ENCODE results near the gene GUCA2A. TPM values are rescaled to one million over a fixed set of nuclear protein-coding genes. Genes with fewer than 3 reads are reported as not detected.

GUCA2A gene
- polyA plus RNA-seq, 1 of the 3 experiments (the other 2 are of a cell fraction), result not detected

GRCh38 chr1:42130061-42130660 is 34.4 kb downstream of the GUCA2A start:
- DNase-seq, result no peak
- H3K79me2 ChIP-seq (ENCODE audit: insufficient read depth), result no peaks in the 10 kb centered on the region
- H3K9ac ChIP-seq, result no peak overlapping the region
- ChIA-PET CTCF (interaction anchor here (2.0 kb wide), 1 partner anchor 17 kb away, joined by 5 read pairs; no protein-coding TSS in a partner anchor), POLR2A (no interaction called here)
- H4K20me1 ChIP-seq (ENCODE audit: insufficient read depth), result no peaks in the 10 kb centered on the region
- H3K36me3 ChIP-seq (replicated peaks in 1 of 2; ENCODE audit: control insufficient read depth in 1 of 2, insufficient read depth in 2 of 2, low read length in 1 of 2), result no peaks in the 10 kb centered on the region
- no peak overlapping the region for H3K4me3 ChIP-seq (ENCODE audit: low read depth in 2 of 2, low read length in 1 of 2)
- no peak overlapping the region for H3K4me2 ChIP-seq
- no peaks in the 10 kb centered on the region; a peak in 1 of 4 replicates for H3K4me1 ChIP-seq (ENCODE audit: control insufficient read depth in 1 of 2, insufficient read depth in 2 of 2, low read depth in 1 of 2, low read length in 1 of 2)
- WGBS (ENCODE audit: low lambda C conversion rate), result 58% methylated on average over 5 of the region's 5 CpGs
- H3K9me3 ChIP-seq, result no peaks in the 10 kb centered on the region
- TF ChIP-seq TCF12 (IDR thresholded peaks at IDR 0.05) (no peak), USF2 (IDR thresholded peaks at IDR 0.05; ENCODE audit: borderline replicate concordance, low read depth, low read length) (no peak), EP300 (IDR thresholded peaks at IDR 0.05; ENCODE audit: borderline replicate concordance in 1 of 2, low read depth in 1 of 2, low read length in 1 of 2) (no peak), YY1 (IDR thresholded peaks at IDR 0.05; ENCODE audit: low read depth) (no peak), RXRA (IDR thresholded peaks at IDR 0.05; ENCODE audit: borderline replicate concordance, low read depth) (no peak), MEF2A (IDR thresholded peaks at IDR 0.05; ENCODE audit: borderline replicate concordance, low read depth) (no peak), EZH2phosphoT487 (IDR thresholded peaks at IDR 0.05; ENCODE audit: borderline replicate concordance, low read depth) (no peak)
- no peak overlapping the region for H3K27ac ChIP-seq (ENCODE audit: low read depth in 2 of 2, low read length in 1 of 2)
- peaks cover 6% of the 10 kb centered on the region; the same call in 1 of the 2 replicates for H3K27me3 ChIP-seq (ENCODE audit: insufficient read depth)
- no peaks in the 10 kb centered on the region for H3F3A ChIP-seq (replicated peaks; ENCODE audit: insufficient read depth)
- no peaks in the 10 kb centered on the region for H3K9me2 ChIP-seq
- no peak overlapping the region for H2AFZ ChIP-seq (ENCODE audit: low read depth)

GRCh38 chr1:42128964-42129363 is 35.6 kb downstream of the GUCA2A start:
- no peaks in the 10 kb centered on the region; the same call in 1 of the 2 replicates for H3K27me3 ChIP-seq (ENCODE audit: insufficient read depth)
- H3K36me3 ChIP-seq (replicated peaks in 1 of 2; ENCODE audit: control insufficient read depth in 1 of 2, insufficient read depth in 2 of 2, low read length in 1 of 2), result no peaks in the 10 kb centered on the region
- POLR2A ChIA-PET, result no interaction called here
- H3K4me3 ChIP-seq (ENCODE audit: low read depth in 2 of 2, low read length in 1 of 2), result no peak overlapping the region
- no peaks in the 10 kb centered on the region for H3K79me2 ChIP-seq (ENCODE audit: insufficient read depth)
- 33% methylated on average over 3 of the region's 3 CpGs for WGBS (ENCODE audit: low lambda C conversion rate)
- TF ChIP-seq RCOR1 (IDR thresholded peaks at IDR 0.05; ENCODE audit: low read length) (no peak), REST (IDR thresholded peaks at IDR 0.05; ENCODE audit: low read depth, low read length) (no peak), SIN3A (IDR thresholded peaks at IDR 0.05; ENCODE audit: borderline replicate concordance, low read depth, low read length) (no peak), MXI1 (IDR thresholded peaks at IDR 0.05; ENCODE audit: low read depth, low read length) (no peak), FOXJ3 (CRISPR knock-in tag; IDR thresholded peaks at IDR 0.05) (no peak), GABPA (IDR thresholded peaks at IDR 0.05; ENCODE audit: low read depth) (no peak), GATA2 (CRISPR knock-in tag; IDR thresholded peaks at IDR 0.05) (no peak), JUND (IDR thresholded peaks at IDR 0.05) (no peak), FOSL2 (IDR thresholded peaks at IDR 0.05; ENCODE audit: borderline replicate concordance, low read depth) (no peak), IRF3 (IDR thresholded peaks at IDR 0.05; ENCODE audit: low read depth, low read length) (no peak), MAX (IDR thresholded peaks at IDR 0.05; ENCODE audit: low read depth) (no peak), MEF2A (IDR thresholded peaks at IDR 0.05; ENCODE audit: borderline replicate concordance, low read depth) (no peak), NRF1 (IDR thresholded peaks at IDR 0.05; ENCODE audit: low read depth, low read length) (no peak), TEAD4 (IDR thresholded peaks at IDR 0.05; ENCODE audit: borderline replicate concordance, insufficient read depth) (no peak)
- no peaks in the 10 kb centered on the region; a peak in 1 of 4 replicates for H3K4me1 ChIP-seq (ENCODE audit: control insufficient read depth in 1 of 2, insufficient read depth in 2 of 2, low read depth in 1 of 2, low read length in 1 of 2)
- H2AFZ ChIP-seq (ENCODE audit: low read depth), result no peak overlapping the region
- no peaks in the 10 kb centered on the region for H4K20me1 ChIP-seq (ENCODE audit: insufficient read depth)
- H3K4me2 ChIP-seq, result no peak overlapping the region
- H3K9me2 ChIP-seq, result no peaks in the 10 kb centered on the region
- CTCF ChIA-PET, result interaction anchor here (2.0 kb wide), 1 partner anchor 18 kb away, joined by 5 read pairs; no protein-coding TSS in a partner anchor
- H3K9me3 ChIP-seq, result no peaks in the 10 kb centered on the region
- no peak overlapping the region for H3K9ac ChIP-seq
- no peak overlapping the region for H3K27ac ChIP-seq (ENCODE audit: low read depth in 2 of 2, low read length in 1 of 2)
- DNase-seq, result no peak
- no peaks in the 10 kb centered on the region for H3F3A ChIP-seq (replicated peaks; ENCODE audit: insufficient read depth)
